ENCODE data around the gene RPL39L.
"Not testable (repeated sequence)": the region's sequence is repeated elsewhere in the genome, so short reads cannot be mapped to it uniquely, and the experiment has no call there.

The RPL39L gene

GRCh38 chr3:187139126-187139894 lies at the start of gene RPL39L:
TSS of gene RPL39L (minus strand) at chr3:187139496. CDS start at chr3:187121300, 18,196 bp downstream.
- peak; percentile 89 for DNase-seq (ENCODE audit: low read depth)

DNA sequence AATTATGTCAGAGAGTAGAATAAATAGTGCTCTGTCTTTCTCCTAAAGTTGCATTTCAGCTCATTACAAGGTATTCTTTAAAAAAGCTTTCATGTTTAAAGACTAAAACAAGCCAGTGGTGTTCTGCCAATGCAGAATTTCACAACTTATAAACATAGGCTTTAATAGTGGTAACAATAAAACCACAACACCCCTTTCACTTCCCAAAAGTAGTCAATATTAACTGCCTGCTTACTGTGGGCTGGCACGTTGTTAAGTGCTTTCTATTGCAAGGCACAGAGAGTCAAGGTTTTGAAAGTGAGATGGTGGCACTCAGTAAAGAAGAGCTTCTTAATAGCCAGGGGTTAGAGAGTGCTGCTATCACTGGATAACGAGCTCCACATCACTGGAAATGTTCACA lies 49.6 kb upstream of the RPL39L start:
- DNase-seq (ENCODE audit: low read depth): no peak

DNA sequence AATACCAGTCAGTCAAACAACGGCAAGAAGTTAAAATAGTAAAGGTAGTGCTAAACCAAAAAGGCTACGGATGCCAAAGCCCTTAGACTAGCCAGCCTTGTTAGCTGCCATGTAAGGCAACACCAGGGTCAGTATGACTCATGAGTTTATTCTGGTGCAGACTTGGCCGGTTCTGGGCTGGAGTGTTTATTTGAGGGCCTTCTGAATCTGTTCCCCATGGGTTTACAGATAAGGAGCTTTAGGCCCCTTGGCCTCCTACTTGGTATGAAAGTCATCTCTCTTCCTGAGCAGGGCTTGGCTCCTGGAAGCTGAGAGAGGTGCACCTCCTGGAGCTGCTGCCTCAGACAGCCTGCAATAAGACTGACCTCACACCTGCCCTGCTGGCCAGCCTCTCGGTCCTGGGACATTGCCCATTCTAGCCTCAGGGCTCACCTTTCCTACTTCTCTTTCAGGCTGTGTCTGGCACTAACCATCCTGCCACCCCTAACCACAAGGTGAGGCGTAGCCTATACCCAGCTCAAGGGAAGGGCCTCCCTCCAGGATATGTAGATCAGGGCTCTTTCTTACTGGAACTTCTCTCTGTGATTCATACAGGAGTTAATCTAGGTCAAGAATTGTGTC lies 47.6 kb upstream of the RPL39L start:
- DNase-seq (ENCODE audit: low read depth): peak; percentile 69

DNA sequence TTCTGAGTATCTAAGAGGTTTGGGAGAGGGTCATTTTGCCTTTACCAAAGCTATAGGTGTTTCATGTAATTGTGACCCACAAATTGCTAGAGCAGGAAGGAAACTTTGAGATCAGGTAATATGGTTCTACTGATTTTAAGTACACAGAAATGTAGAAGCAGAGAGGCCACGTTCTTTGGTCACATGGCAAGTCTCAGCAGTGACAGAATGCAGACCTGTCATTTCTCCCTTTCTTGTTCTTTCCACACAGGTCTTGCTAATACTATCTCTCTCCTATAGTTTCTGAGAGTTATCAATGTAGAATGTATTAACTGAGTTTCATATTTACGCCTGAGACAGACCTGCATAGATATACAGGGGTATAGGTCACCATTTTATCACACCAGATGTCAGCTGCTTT lies 47.1 kb upstream of the RPL39L start:
- no peak for DNase-seq (ENCODE audit: low read depth)

- DNase-seq (ENCODE audit: low read depth): no peak
These were observed 46.5 kb upstream of the RPL39L start for GRCh38 chr3:187185759-187186158.

- no peak for DNase-seq (ENCODE audit: low read depth)
These were observed 44.6 kb upstream of the RPL39L start for GRCh38 chr3:187183903-187184302.

DNA sequence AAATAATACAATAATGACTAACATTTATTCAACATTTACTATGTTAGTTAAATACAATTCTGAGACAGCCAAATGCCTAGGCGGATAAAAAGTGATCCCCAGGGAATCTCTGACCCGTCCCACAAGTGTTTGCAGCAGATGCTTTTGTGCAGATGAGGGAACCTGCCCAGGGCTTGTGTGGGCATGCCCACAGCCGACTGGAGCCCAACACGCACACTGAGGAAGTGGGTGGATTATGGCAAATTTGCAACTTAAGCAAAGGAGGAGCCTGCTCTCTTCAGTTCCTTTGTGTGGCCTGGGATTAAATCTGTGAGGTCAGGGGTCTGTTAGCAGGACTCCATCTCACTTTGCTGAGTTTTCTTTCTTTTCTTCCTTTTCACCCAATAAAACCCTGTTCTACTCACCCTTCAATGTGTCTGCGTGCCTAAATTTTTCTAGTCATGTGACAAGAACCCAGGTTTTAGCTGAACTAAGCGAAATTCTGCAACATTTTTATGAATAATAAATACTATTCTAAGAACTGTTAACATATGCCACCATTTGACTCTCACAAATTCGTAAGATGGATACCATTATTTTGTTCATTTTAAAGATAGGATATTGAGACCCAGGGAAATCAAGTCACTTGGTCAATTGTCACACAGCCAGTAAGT lies 44.0 kb upstream of the RPL39L start:
- no peak for DNase-seq (ENCODE audit: low read depth)

DNA sequence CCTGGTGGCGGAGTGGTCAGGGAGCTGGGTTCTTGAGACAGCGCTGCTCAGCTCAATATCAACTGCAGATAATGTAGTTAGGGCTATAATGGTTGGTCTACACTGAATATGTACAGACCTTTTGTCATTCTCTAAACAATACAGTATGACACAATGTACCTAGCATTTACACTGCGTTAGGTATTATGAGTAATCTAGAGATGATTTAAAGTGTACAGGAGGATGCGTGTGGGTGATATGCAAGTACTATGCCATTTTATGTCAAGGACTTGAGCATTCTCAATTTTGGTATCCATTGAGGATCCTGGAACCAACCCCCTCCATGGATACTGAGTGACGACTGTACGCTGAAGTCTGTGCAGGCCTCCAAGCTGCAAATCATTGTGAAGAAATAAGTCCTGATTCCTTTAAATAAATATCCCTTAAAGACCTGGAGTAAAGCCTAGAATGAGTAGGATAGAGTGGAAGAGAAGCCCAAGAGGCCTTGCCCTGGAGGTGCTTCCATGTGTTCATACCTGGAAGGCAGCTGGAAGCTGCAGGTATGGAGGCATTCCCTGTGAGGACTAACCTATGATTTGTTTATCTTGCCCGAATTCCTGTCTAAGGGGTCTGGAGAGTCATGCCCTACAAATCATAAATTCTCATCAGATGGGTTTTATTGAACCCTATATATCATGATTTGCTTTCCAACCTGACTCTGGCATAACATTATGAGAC lies 42.3 kb upstream of the RPL39L start:
- DNase-seq (ENCODE audit: low read depth): no peak

GRCh38 chr3:187172929-187173328 lies 33.6 kb upstream of the RPL39L start:
- DNase-seq (ENCODE audit: low read depth): no peak

- DNase-seq (ENCODE audit: low read depth): not testable (repeated sequence)
These were observed 31.6 kb upstream of the RPL39L start for GRCh38 chr3:187170911-187171310.

DNA sequence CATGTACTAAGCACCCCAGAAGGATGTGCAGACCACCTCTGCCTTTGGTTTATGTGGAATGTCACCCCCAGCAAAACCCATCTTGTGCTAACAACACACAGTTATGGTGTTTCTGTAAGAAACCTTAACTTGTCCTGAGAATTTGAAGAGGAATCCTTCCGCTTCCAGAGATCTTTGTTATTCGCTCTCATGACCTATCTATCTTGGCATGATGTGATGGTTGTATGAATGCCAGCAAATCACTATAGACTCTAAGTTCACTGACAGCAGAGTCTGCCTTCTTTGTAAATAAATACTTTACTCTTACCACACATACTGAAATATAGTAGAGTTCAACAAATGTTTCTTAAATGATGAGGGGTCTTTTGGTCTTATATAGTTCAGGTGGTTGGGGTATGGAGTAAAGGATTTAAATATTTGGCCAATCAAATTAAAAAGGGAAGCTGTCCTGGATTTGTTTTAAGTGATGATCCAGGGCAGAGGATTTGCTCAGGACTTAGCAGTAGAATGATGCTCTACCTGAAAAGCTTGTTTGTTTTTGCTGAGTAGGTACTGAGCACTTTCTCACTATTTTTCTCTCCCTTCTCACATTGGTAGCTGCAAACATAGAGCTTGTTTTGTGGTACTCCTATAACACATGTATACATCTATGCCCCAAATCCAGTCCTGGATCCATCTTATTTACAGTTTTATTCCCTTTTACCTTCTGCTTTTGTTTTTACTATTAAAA lies 30.1 kb upstream of the RPL39L start:
- no peak for DNase-seq (ENCODE audit: low read depth)

GRCh38 chr3:187167777-187168176 lies 28.5 kb upstream of the RPL39L start:
- no peak for DNase-seq (ENCODE audit: low read depth)

GRCh38 chr3:187166750-187167149 lies 27.5 kb upstream of the RPL39L start:
- DNase-seq (ENCODE audit: low read depth): no peak

DNA sequence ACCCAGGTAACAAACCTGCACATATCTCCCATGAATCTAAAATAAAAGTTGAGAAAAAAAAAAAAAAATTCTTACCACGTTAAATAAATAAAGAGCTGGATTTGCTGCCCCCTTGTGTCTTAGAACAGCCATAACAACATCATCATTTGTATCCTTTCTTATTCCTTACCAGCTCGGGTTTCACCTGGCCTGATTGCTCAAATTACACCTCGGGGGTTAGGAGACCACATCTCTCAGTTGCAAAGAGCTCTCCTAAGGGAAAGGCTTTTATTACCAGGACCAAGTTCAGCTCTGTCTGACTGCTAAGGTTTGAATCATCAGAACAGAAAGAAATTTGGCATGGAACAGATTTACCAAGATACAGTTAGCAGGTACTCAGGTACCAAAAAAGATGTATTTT lies 25.8 kb upstream of the RPL39L start:
- DNase-seq (ENCODE audit: low read depth): peak; percentile 74

- no peak for DNase-seq (ENCODE audit: low read depth)
These were observed 23.1 kb upstream of the RPL39L start for GRCh38 chr3:187162265-187162953.

DNA sequence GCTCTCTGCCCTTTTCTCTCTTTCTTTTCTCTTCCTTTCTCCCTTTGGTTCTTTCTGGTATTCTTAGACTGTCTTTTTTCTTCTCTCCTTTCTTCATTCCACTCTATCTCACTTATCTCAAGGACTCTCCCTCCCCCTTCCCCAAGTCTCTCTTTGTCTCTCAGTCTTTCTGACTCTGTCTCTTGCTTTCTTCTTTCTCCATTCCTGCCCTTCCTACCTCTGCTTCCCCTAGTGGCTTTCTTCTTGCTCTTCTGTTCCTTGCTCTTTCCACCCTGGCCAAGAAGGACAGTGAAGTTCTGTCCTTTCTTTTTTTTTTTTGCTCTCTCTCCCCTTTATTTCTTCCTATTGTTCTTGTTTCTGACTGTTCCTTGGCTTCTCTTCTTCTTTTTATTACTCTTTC lies 22.3 kb upstream of the RPL39L start:
- no peak for DNase-seq (ENCODE audit: low read depth)

DNA sequence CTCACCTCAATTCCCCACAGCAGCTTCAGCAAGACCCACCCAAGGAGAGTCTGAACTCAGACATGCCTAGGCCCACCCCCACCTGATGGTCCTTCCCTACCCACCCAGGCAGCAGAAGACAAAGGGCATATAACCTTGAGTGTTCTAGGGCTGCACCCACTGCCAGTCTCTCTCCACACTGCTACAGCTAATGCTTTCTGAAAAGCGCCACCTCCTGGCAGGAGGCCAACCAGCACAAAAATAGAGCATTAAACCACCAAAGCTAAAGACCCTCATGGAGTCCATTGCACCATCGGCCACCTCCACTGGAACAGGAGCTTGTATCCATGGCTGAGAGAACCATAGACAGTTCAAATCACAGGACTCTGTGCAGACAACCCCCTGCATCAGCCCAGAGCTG lies 11.3 kb upstream of the RPL39L start:
- peak; percentile 24 for DNase-seq (ENCODE audit: low read depth)

GRCh38 chr3:187150186-187150585 lies 10.9 kb upstream of the RPL39L start:
- no peak for DNase-seq (ENCODE audit: low read depth)

DNA sequence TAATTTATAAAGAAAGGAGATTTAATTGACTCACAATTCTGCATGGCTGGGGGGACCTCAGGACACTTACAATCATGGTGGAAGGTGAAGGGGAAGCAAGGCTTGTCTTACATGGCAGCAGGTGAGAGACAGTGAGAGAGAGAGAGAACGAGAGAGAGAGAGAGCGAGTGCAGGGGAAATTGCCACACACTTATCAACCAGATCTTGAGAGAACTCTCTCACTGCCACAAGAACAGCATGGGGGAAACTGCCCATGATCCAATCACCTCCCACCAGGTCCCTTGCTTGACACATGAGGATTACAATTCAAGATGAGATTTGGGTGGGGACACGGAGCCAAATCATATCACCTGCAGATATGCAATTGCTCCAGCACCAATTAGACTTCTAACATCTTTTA lies 7.1 kb upstream of the RPL39L start:
- DNase-seq (ENCODE audit: low read depth): no peak

GRCh38 chr3:187145149-187145895 lies 6.0 kb upstream of the RPL39L start:
- DNase-seq (ENCODE audit: low read depth): no peak

DNA sequence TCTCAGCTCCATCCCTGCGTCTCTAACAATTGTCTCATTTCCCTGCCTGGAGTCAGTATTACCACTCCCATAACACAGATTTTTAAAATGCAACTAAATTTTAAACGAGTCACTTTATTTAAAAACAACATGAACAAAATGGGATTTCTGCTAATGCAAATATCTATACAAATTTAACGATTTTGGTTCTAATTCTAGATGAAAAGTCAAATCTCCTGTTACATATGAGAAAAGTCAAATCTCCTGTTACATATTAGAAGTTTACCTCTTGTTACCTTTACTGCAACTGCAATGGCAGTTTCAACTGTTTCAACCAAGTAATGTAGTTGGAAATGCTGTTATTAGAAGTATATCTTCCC lies 578 bp upstream of the RPL39L start:
- DNase-seq (ENCODE audit: low read depth): no peak

All from ELR (cell line).